GM21423 (cell line): ENCODE results near the gene CLSTN2.

ENCODE experiments used
- ATAC-seq: cut with Tn5 transposase; IDR thresholded peaks from one replicate; pipeline ENCODE4 v1.9.1; 2021; ENCODE audit warnings: mild to moderate bottlenecking, moderate library complexity; ENCODE audit not compliant: unreplicated experiment

The CLSTN2 gene

DNA sequence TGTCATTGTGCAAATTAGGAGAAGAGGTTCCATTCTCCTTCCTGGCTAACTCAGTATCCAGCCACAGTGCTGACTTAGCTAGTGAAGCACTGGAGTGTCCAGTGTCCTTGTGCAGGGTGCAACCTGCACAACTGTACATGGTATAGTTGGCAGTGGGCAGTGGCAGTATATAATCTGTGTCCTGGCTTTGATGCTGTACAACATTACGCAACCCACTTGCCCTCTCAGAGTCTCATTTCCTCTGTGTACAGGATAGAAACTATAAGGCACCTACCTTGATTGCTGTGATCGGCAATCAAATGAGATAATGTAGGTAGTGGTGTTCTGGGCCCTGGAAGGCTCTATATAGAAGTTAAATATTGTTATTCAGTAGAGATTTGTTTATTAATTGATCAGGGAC, 333.6 kb downstream of the CLSTN2 start:
- no peak for ATAC-seq

DNA sequence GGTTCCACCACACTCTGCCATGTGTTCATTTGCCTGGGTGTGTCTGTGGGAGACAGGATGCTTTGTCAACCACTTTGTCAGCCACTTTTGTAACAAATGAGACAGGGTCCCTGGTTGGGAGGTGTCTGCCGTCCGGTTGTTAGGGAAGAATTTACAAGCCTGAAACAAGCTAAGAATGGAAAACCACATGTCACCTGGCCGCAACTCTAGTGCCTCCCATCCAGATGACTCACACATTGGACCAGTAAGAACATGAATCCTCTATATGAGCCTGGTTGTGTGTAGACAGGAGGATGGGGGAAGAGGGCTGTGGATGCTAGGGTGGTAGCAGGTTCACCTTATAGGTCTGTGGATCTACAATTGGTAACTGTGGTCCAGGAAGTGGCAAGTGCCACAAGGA, 335.3 kb downstream of the CLSTN2 start:
- ATAC-seq = no peak

DNA sequence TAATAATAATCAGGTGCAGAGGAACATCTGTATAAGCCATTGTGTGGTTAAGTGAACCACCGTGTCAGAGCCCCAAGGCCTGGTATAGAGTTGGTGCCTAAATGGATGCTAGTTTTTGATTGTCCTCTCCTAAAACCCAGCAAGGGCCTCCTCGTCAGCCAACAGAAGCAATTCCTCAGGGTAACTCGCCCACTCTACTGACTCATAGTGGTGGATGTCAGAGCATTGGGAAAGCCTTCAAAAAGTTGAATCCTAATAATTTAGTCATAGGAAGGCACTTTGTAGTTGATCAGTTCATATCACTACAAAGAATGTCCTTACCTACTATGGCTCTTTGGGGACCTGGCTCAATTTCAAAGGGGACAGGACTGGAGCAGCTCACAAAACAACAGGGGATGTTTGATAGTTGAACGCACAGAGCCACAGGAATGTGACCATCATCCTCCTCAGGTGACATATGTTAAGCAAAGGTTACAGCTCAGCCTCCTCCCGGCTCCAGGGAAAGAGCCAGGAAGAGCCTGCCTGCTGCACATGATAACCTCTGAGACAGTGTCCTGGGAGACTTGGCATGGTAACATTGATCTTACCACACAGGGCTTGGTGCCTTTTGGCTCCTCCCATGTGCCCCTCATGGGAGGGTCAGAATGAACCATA, 338.7 kb downstream of the CLSTN2 start:
- ATAC-seq = no peak

DNA sequence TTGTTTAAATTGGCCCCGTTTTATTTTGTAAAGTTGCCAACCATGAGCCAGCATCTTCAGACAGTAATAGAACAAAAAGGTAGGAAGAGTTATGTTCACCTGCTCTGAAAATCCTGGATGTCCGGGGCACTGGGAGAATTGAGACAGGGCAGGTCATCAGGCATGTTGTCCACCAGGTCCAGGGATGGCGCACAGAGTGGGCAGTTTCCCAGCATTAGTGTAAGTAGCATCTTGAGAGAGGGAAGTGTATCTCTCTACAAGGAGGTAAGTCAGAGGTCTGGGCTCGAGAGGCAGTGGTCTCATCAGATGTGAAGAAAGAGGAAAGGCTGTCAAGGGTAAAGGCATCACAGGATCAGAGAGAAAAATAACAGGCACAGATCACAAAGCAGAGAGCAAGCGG, 339.4 kb downstream of the CLSTN2 start:
- ATAC-seq = no peak

DNA sequence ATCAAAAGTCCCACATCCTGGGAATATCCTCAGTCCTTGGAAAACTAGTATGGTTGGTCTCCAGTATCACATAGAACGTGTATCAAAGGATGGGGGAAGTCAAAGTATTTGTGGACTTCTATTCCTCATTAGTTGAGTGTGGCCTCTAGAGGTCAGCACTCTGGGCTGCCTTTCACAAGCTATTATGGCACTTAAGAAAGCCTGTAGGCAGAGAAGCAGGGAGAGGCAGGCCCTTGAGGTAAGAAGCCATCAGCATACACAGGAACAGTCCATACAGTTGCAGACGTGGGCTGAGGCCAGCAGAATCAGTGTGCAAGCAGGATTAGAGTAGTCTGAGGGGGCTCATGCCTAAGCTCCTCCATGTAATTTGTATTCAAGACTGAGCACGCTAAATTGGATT, 341.7 kb downstream of the CLSTN2 start:
- no peak for ATAC-seq

DNA sequence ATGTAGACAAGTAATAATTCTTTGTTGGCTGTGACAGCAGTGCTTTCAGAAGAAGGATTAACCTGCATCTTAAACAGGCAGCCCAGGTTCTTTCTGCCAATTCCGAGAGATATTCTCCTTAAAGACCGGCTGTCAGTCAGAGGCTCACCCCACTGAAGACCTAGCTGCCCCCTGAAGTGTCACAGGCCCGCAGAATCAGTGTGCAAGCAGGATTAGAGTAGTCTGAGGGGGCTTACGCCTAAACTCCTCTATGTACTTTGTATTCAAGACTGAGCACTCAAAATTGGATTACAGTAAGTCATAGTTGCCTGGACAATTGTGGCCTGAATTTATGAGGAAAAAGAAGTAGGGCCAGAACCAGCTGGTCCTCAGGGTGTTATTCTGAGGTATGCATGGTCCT, 342.9 kb downstream of the CLSTN2 start:
- no peak for ATAC-seq

DNA sequence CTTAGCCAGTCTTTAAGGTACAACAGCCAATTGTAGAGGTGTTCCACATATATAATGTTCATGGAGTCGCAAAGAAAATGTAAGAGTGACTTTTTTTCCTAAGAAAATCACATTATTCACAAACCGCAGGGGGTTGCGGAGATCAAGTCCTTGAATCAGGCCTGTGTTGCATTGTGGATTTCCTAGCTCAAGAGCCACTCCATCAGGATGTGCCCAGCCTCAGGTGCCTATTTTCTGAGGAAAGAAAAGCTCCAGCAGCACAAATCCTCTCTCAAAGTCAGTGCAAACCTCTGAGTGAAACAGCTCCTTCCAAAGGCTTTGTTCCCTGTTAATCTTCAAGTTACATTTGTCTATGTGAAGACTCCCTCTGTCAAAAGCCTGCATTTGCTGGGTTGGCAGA, 349.4 kb downstream of the CLSTN2 start:
- no peak for ATAC-seq

DNA sequence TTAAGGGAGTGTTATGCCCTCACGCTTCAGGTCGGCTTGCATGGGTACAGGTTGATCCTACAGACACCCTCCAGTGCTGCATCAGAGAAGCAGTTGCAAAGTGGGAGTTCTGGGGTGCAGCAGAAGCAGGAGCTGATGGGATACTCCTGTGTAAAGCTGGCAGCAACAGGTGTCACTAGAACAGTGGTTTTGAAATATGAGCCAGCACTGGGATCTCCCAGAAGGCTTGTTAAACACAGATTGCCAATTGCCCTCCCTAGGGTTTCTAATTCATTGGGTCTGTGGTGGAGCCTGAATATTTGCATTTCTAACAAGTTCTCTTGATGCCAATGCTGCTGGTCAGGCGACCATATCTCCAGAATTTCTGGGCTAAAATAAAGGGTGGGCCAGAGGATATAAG, 350.4 kb downstream of the CLSTN2 start:
- ATAC-seq = no peak

DNA sequence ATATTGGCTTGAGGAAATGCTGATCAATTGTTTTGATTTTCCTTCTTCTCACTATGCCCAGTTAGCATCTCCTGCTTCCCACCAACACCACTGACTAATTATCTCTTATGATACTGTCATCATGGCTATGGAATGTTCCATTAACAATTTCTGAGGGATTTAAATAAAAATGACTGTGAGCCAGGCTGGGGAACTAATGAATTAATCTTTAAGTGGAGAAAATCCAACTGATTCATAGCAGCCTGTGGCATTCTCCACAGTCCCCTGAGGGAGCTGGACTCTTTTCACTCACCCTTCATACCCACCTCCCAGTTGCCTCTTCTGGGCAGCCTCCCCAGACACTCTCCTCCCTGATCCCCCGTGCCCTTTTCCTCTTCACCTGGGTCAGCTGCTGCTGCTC, 353.6 kb downstream of the CLSTN2 start:
- no peak for ATAC-seq

DNA sequence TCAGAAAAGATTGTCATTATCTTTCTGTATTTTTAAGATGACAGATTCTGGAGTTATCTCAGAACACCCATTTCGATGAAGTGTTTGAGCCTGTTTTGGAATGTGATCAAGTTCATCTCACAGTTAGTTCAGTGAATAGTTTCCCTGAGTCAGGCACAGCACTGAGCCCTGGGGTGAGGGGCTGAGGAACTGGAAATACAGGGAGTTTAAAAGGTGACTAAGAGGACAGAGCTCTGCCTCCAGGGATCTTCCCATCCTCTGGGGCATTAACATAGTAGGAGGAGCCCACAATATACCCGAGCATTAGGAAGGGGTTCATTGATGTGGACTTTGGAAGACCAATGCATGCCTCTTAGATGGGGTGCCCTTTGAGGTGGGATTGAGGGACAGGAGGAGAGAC, 355.1 kb downstream of the CLSTN2 start:
- ATAC-seq = no peak

DNA sequence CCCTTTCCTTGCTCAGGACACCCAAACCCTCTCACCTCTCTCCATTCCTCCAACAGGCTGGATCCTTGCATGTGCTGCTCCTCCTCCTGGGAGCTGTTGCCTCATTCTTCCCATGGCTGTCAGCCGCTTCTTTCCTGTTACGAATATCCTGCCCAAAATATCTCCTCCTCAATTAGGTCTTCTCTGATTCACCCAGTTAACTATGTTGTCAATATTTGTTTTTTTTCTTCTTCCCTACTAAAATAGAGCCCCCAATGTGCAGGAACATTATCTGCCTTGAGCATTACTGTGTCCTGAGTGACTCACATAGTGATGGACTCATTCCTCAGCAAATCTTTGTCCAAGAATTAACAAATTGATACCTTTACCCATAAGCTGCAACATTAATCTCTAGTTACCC, 357.2 kb downstream of the CLSTN2 start:
- no peak for ATAC-seq

DNA sequence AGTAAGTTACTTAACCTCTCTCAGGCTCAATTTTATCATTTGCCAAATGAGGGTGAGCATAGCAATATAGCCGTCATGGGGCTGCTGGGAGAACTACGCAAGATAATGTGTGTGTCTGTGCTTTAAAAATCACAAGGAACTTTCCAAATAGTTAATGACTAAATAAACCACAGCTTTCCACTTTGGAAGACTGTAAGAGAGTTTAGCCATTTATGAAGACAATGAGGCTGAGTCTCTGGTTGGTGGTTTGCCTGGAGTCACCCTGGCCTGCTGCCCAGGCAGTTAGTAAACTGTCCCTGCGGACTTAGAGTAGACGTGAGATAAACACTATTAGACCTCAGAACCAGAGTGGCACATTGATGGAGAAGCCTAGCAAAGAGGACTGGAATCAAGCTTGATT, 357.7 kb downstream of the CLSTN2 start:
- no peak for ATAC-seq

DNA sequence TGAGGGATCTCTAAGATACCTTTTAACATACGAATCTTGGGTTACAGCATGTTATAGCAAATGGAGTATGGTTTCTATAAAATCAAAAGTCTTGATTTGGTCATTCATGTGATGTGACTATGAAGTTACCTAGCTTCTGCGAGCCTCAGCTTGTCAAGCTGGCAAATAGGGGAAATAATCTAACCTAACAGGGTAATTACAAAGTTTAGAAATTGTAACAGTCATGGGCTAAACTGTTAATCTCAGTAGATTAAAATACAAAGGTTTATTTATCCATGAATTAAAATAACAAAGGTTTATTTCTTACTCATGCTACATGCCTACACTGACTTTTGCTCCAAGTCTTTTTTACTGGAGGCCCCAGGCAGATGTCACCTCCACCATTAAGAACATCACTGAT, 359.1 kb downstream of the CLSTN2 start:
- no peak for ATAC-seq

DNA sequence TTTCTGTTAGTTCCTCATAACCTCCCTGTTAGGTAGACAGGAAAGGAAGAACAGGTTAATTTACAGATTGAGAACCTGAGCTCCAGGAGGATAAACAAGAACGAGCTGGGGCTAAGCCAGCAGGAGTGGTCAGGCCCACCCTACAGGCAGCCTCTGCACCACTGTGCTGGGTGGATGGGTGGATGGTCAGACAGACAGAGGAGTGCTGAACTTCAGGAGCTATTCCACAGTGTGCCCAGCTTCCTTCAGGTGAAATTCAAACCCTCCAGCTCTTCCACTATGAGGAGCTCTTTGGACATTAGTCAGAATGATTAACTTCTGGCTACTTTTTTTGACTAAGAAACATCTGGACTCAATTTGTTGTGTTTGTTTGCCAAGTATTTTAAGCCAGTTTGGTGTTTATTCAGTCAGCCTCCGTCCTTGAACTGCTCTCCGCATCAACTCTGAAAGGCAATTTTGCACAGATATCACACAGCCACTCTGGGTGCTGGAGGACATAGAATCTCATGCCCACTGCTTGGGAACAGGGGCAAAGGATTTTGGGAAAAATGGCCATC, 361.9 kb downstream of the CLSTN2 start:
- no peak for ATAC-seq

DNA sequence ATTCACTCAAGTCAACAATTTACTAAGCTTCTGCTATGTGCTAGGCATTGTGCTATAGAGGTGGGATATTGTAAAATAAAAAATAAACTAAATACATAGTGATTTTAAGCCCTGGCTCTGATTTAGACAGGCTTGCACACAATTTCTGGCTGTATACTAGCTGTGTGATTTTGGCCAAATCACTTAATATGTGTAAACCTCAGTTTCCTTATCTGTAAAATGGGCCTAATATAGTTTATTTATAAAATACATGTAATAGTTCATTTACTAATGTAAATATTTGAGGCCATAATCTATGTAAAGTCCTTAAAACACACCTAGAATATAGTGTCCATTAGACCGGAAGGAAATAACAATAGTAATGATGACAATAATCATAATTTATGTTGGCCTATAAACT, 363.1 kb downstream of the CLSTN2 start:
- no peak for ATAC-seq

DNA sequence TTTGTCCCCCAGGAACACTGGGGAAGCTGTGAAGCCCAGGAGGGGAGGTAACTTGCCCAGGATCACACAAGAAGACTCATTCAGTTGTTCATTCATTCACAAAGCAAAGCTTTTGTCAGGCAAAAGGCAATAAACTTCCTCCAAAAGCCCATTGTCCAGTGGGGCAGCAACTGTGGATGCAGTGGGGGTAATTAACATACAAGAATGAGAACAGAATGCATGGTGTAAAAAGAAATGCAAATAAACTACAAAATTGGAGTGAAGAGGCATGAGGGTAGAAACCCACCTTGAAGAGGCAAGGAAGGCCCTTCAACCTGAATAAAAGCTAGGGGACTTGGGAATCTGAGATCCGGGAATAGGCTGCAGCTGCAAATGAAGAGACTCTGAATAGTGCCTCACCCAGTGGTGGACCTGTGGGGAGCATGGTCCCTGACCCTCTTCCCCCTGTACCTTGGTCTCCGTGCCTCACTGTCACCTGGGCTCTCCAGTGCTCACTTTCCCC, 363.6 kb downstream of the CLSTN2 start:
- ATAC-seq = no peak

DNA sequence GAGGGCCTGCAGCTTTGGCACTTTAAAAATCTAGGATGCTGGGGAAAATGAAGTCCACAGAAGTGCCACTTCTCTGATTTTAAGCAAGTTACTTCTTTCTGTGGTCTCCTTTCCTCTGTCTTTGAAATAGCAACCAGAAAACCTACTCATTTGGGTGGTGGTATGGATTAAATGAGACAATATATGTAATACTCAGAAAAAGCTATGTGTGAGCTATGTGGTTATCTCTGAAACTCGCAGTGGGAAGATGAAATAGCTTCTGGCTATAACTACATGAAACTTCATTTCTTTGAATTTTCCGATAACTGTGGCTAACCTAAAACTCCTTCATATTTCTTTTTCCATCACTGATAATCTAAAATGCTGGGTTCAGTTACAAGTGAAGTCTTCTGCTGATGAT, 368.9 kb downstream of the CLSTN2 start:
- no peak for ATAC-seq

DNA sequence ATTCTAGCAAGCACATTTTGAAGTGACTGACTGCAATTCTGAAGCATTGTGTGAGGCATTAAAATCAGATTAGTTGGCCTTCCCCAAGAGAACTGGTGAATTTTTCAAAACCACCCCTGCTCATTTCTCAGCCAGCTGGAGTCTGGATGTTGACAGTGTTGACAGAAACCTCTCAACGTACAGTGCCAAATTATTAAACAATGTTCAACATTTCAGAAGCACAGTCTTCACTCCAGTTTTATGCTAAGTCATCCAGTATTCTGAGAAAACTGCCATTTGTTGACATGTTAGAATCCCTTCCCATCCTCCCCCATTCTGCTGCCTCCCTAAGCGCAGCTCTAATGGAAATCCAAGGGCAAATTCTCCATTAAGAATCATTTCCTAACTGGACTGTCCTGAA, 373.6 kb downstream of the CLSTN2 start:
- no peak for ATAC-seq

DNA sequence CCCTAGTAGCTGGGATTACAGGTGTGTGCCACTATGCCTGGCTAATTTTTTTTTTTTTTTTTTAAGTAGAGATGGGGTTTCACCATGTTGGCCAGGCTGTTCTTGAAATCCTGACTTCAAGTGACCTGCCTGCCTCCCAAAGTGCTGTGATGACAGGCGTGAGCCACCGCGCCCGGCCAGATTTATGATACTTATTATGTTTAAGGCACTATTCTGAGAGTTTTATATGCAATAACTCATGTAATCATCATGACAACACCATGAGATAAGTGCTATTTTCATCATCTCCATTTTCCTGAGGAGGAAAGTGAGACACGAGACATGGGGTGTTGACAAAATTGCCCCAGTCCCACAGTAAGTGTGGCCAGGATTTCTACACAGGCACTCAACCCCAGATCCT, 376.4 kb downstream of the CLSTN2 start:
- ATAC-seq = no peak

DNA sequence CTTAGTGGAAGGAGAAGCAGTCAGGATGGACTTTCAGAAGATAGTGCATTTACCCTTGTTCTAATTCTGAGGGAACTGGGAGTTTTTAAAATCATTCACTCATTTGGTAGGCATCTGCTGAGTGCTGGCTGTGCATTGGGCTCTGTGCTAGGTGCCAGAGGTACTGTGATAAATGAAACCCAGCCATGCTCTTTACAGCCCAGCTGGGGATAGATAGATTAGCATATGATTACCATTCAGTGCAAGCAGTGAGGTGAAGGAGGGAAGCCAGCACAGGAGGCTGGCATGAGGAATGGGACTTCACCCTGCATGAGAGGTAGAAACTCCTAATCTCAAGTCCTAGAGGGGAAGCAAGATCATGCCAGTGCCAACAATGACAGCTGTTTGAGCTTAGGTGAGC, 381.0 kb downstream of the CLSTN2 start:
- no peak for ATAC-seq

DNA sequence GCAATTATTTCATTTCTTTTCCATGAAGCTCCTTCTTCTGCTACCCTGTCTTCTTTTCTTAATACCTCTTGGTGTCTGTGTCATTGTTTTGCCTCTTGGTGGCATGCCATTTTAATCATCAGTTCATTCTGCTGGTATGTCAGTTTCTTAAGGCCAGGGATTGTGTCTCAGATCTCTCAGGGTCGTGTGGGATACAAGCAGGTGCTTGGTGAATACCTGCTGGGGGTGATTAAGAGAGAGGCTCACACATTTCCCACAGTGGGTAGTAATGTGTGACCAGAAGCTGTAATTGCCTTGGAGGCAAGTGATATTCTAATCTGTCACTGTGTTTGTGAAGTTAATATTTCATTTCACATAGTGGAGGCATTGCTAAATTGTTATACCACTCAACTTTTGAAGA, 381.5 kb downstream of the CLSTN2 start:
- no peak for ATAC-seq

DNA sequence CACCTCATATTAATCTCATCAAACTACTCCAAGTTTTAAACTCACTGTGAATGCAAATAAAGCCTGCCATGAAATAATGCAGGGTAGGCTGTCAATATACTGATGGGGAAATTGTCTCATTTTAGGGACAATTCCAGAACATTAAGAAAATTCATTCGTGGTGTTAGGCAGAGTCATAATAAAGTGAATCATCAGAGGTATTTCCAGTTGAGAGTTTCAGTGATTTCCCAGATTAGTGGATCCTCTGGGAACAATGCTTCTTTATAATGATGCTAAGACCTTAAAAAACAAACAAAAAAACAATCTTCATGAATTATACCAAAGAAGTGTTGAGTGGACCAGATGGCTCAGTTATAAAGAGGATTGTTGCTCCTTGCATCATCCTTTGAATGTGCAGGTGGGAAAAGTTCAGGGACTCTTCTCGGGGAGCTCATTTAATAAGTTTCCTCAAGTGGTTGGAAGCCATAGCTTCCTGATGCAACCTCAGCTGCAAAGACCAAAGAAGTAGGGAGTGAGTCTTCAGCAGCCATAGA, 381.9 kb downstream of the CLSTN2 start:
- no peak for ATAC-seq

DNA sequence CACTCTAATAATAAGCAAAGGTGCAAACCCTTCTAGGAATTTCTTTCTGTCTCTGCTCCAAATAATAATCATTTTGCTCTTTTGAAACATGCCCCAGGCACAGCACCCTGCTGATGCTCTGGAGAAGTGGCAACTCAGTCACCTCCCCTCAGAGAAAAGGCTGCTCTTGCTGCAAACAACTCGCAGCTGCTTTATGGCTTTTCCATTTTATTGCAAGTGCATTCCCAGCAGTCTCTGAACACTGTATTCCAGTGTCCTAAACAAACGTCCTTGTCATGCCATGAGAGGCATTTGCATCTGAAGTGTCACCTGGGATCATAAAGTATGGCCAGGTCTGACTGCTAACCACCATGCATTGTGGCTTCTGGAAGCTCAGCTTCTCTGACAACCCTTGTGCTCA, 384.8 kb downstream of the CLSTN2 start:
- ATAC-seq = no peak
